ENCODE data around the gene ATP1B1.

DNA sequence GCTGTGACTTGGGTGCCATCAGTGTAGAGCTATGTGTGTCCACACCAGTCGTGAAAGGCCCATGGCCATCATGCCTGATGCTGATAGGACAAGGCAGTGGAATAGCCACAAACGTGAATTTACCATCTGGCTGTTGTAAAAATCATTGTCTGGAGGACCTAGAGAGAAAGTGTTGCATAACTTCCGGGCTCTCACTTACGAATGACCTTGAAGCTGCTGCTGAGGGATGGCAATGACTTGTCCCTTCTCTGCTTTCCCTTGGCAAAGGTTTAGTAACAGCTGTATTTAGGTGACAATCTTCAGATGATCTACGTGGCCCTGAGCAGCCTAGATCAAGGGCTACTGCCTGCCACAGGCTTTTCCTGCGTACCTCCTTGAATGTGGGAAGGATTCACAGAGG lies 5.8 kb downstream of the ATP1B1 start:
- TF ChIP-seq, protein P1, sequence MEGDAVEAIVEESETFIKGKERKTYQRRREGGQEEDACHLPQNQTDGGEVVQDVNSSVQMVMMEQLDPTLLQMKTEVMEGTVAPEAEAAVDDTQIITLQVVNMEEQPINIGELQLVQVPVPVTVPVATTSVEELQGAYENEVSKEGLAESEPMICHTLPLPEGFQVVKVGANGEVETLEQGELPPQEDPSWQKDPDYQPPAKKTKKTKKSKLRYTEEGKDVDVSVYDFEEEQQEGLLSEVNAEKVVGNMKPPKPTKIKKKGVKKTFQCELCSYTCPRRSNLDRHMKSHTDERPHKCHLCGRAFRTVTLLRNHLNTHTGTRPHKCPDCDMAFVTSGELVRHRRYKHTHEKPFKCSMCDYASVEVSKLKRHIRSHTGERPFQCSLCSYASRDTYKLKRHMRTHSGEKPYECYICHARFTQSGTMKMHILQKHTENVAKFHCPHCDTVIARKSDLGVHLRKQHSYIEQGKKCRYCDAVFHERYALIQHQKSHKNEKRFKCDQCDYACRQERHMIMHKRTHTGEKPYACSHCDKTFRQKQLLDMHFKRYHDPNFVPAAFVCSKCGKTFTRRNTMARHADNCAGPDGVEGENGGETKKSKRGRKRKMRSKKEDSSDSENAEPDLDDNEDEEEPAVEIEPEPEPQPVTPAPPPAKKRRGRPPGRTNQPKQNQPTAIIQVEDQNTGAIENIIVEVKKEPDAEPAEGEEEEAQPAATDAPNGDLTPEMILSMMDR (IDR thresholded peaks at IDR 0.05): no peak
- TF ChIP-seq EZH2 (IDR thresholded peaks at IDR 0.05) (no peak), EZH2phosphoT487 (IDR thresholded peaks at IDR 0.05) (no peak)
